Vagina (tissue), 2 donors: ENCODE results near the gene SYCE3.

Source experiments
- POLR2A ChIP-seq, 2 donors: fragments of 450-650 bp; IDR thresholded peaks; one replicate each; pipeline ENCODE4 v1.6.1; 2017; ENCODE audit warnings: antibody characterized with exemption in 2 of 2, mild to moderate bottlenecking in 2 of 2, moderate library complexity in 2 of 2
- POLR2AphosphoS5 ChIP-seq, 2 donors: sonication (generic); formaldehyde crosslinking; IDR thresholded peaks; one replicate each; pipeline ENCODE4 v1.9.0; 2017; ENCODE audit warnings: antibody characterized with exemption in 2 of 2, mild to moderate bottlenecking in 2 of 2, low read depth in 1 of 2; ENCODE audit not compliant: insufficient read depth in 1 of 2
- TF ChIP-seq, protein P1 (sequence below), 3 experiments: fragments of 450-650 bp in 2 of 3; fragments of 200-600 bp in 1 of 3; sonication (generic) in 1 of 3; IDR thresholded peaks; one replicate each; pipeline ENCODE4 v1.5.1; 2017 to 2019; ENCODE audit warnings: antibody characterized with exemption in 3 of 3, mild to moderate bottlenecking in 2 of 3, moderate library complexity in 2 of 3

DNA sequence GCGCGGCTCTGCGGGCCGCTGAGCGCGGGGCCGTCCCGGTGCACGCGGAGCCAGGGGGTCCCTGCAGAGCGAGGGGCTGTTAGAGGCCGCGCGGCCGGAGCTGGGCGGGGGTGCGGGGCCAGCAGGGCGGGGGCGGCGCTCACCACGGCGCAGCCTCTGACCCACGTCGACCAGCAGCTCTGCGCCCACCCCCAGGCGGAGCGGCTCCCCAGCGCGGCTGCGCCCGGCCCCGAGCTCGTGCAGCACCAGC, 36.9 kb downstream of the SYCE3 start:
- TF ChIP-seq, protein P1, sequence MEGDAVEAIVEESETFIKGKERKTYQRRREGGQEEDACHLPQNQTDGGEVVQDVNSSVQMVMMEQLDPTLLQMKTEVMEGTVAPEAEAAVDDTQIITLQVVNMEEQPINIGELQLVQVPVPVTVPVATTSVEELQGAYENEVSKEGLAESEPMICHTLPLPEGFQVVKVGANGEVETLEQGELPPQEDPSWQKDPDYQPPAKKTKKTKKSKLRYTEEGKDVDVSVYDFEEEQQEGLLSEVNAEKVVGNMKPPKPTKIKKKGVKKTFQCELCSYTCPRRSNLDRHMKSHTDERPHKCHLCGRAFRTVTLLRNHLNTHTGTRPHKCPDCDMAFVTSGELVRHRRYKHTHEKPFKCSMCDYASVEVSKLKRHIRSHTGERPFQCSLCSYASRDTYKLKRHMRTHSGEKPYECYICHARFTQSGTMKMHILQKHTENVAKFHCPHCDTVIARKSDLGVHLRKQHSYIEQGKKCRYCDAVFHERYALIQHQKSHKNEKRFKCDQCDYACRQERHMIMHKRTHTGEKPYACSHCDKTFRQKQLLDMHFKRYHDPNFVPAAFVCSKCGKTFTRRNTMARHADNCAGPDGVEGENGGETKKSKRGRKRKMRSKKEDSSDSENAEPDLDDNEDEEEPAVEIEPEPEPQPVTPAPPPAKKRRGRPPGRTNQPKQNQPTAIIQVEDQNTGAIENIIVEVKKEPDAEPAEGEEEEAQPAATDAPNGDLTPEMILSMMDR (IDR thresholded peaks at IDR 0.05), result no peak
- TF ChIP-seq POLR2A (IDR thresholded peaks at IDR 0.05) (no peak), POLR2AphosphoS5 (IDR thresholded peaks at IDR 0.05; ENCODE audit: insufficient read depth in 1 of 2, low read depth in 1 of 2) (no peak)
